ENCODE measurements around the gene SPATA12.

DNA sequence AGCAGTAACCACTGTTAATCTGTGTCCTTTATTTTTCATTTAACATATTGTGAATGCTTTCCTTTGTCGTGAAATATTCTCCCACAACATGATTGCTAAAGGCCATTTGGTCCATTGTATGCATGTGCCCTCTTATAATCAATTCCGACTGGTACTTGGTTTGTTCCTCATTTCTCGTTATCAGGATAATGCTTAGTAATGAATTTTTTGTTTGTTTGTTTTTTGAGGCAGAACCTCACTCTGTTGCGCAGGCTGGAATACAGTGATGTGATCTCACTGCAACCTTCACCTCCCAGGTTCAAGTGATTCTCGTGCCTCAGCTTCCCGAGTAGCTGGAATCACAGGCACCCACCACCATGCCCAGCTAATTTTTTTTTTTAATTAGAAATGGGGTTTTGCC, 22.0 kb downstream of the SPATA12 start:
- TF ChIP-seq POLR2A (IDR thresholded peaks at IDR 0.05) = no peak
- no peak for TF ChIP-seq CTCF (IDR thresholded peaks at IDR 0.05)
